Coronary artery (tissue), 2 donors: ENCODE measurements around the gene DDX39A.
A peak's percentile ranks its signal among the peaks of the same experiment; 100 is the strongest.

Experiments used
- DNase-seq: peaks from one replicate; pipeline ENCODE4 v3.0.0-alpha.2; 2017; ENCODE audit warnings: low spot score
- H3K27ac ChIP-seq, 2 donors: fragments of 200-600 bp; sonication (generic); one replicate each; pipeline ENCODE4 v1.5.1; 2016 to 2019
- H3K4me3 ChIP-seq: fragments of 200-600 bp; sonication (generic); 2 replicates; pipeline ENCODE4 v1.5.1; 2016; ENCODE audit warnings: mild to moderate bottlenecking, moderate library complexity
- TF ChIP-seq, protein P1 (sequence below): fragments of 200-600 bp; sonication (generic); IDR thresholded peaks from one replicate; pipeline ENCODE4 v1.5.1; 2019; ENCODE audit warnings: antibody characterized with exemption

DDX39A gene

GRCh38 chr19:14433554-14434501, 14.7 kb upstream of the DDX39A start:
- DNase-seq = no peak
- TF ChIP-seq, protein P1, sequence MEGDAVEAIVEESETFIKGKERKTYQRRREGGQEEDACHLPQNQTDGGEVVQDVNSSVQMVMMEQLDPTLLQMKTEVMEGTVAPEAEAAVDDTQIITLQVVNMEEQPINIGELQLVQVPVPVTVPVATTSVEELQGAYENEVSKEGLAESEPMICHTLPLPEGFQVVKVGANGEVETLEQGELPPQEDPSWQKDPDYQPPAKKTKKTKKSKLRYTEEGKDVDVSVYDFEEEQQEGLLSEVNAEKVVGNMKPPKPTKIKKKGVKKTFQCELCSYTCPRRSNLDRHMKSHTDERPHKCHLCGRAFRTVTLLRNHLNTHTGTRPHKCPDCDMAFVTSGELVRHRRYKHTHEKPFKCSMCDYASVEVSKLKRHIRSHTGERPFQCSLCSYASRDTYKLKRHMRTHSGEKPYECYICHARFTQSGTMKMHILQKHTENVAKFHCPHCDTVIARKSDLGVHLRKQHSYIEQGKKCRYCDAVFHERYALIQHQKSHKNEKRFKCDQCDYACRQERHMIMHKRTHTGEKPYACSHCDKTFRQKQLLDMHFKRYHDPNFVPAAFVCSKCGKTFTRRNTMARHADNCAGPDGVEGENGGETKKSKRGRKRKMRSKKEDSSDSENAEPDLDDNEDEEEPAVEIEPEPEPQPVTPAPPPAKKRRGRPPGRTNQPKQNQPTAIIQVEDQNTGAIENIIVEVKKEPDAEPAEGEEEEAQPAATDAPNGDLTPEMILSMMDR = no peak

DNA sequence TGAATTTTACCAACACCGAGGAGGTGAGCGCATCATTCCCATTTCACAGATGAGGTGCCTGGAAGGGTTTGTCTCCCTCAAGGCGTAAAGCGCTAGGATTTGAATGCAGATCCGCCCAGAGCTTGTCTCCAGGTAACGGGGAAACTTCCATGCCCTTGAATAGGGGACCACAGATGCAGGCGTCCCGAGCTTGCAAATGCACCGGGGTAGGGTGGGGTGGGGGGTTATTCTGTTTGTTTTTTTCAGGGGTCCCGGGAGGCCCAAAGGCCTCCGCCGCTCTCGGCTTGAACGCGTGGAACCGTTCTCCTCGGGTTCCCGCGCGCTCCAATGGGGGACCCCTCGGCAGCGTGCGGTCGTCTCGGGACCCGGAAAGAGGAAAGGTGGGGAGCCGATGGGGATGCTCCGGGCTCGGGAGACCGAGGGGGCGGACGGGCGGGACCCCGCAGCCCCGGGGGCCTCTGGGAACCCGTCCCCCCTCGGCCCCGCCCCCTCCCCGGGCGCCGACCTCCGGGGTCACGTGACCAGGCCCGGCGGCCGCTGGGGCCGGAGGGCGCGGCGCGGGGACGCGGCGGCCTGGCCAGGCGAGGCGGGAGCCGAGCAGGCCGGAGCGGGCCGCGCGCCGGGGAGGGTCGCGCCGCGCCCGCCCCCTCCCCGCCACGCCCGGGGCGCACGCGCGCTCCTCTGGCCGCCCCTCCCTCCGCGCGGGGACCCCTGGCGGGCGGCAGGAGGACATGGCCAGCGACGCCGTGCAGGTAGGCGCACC, 13.8 kb upstream of the DDX39A start, which contains the start of gene PKN1:
PKN1 (plus strand) TSS at position 516 of the 763 bp plus-strand sequence; CDS start at position 732, 216 bp downstream.
- no peak for DNase-seq
- H3K27ac ChIP-seq = peak within 1 kb of the TSS; percentile 66 to 89
- TF ChIP-seq, protein P1 = no peak

More at GRCh38 chr19:14433554-14434501, 14.7 kb upstream of the DDX39A start:
- Histone ChIP-seq H3K27ac (peak overlapping the region; percentile 66 to 89), H3K4me3 (peak overlapping the region; percentile 79)

GRCh38 chr19:14430712-14431111, 11.6 kb upstream of the DDX39A start:
- Histone ChIP-seq H3K27ac (no peak overlapping the region), H3K4me3 (no peak overlapping the region)
- no peak for DNase-seq
- TF ChIP-seq, protein P1 = no peak

More for the DNA sequence above, 13.8 kb upstream of the DDX39A start, which contains the start of gene PKN1:
- peak within 1 kb of the TSS; percentile 79 for H3K4me3 ChIP-seq

GRCh38 chr19:14428882-14429416, 9.8 kb upstream of the DDX39A start:
- Histone ChIP-seq H3K4me3 (no peak overlapping the region), H3K27ac (no peak overlapping the region)
- no peak for DNase-seq
- TF ChIP-seq, protein P1 = no peak

GRCh38 chr19:14427461-14427860, 8.3 kb upstream of the DDX39A start:
- H3K4me3 ChIP-seq = no peak overlapping the region
- TF ChIP-seq, protein P1 = no peak

GRCh38 chr19:14425696-14426138, 6.6 kb upstream of the DDX39A start:
- no peak overlapping the region for H3K4me3 ChIP-seq
- DNase-seq = no peak
- no peak overlapping the region for H3K27ac ChIP-seq
- TF ChIP-seq, protein P1 = no peak

More at GRCh38 chr19:14427461-14427860, 8.3 kb upstream of the DDX39A start:
- no peak overlapping the region for H3K27ac ChIP-seq
- no peak for DNase-seq
